ENCODE measurements around the gene PFDN4. TPM values are rescaled to one million over a fixed set of nuclear protein-coding genes. Genes with fewer than 3 reads are reported as not detected.

The PFDN4 gene
- total RNA-seq, 1 experiment from 2014 or later = 64.5 TPM

GRCh38 chr20:54184904-54185626 is 22.8 kb upstream of the PFDN4 start:
- Histone ChIP-seq H3K36me3 (replicated peaks; ENCODE audit: control insufficient read depth, insufficient read depth, low read length) (no peaks in the 10 kb centered on the region), H3K4me3 (ENCODE audit: insufficient read depth, low read depth, low read length) (no peak overlapping the region), H3K27me3 (ENCODE audit: control insufficient read depth, insufficient read depth, low read length) (no peaks in the 10 kb centered on the region)
- no peak for DNase-seq

GRCh38 chr20:54188132-54188849 is 19.6 kb upstream of the PFDN4 start:
- DNase-seq = no peak
- no peaks in the 10 kb centered on the region for H3K27me3 ChIP-seq (ENCODE audit: control insufficient read depth, insufficient read depth, low read length)
- H3K4me3 ChIP-seq (ENCODE audit: insufficient read depth, low read depth, low read length) = no peak overlapping the region
- H3K36me3 ChIP-seq (replicated peaks; ENCODE audit: control insufficient read depth, insufficient read depth, low read length) = no peaks in the 10 kb centered on the region

DNA sequence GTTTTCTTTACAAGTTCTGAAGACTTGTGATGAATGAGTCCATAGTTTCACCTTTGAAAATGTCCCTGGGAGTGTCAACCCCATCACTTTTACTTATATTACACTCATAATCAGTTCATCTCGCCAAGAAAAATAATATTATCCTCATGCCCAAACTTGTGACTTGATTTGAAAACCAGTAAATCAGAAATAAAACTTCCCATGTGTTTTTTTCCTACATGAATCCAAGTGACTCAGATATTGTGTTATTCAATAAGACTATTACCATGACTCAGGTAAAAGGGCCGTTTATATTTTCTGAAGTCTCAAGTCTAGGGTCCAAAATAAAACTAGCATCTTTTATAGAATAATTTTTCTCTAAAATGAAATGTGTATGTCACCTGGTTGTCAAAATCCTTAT is 18.3 kb upstream of the PFDN4 start:
- no peak overlapping the region for H3K4me3 ChIP-seq (ENCODE audit: insufficient read depth, low read depth, low read length)
- no peak for DNase-seq
- H3K27me3 ChIP-seq (ENCODE audit: control insufficient read depth, insufficient read depth, low read length) = no peaks in the 10 kb centered on the region
- no peaks in the 10 kb centered on the region for H3K36me3 ChIP-seq (replicated peaks; ENCODE audit: control insufficient read depth, insufficient read depth, low read length)

- no peak overlapping the region for H3K4me3 ChIP-seq (ENCODE audit: insufficient read depth, low read depth, low read length)
- H3K36me3 ChIP-seq (replicated peaks; ENCODE audit: control insufficient read depth, insufficient read depth, low read length) = no peaks in the 10 kb centered on the region
- DNase-seq = no peak
- no peaks in the 10 kb centered on the region for H3K27me3 ChIP-seq (ENCODE audit: control insufficient read depth, insufficient read depth, low read length)
These were observed 17.7 kb upstream of the PFDN4 start for GRCh38 chr20:54190217-54190616.

- Histone ChIP-seq H3K36me3 (replicated peaks; ENCODE audit: control insufficient read depth, insufficient read depth, low read length) (no peaks in the 10 kb centered on the region), H3K27me3 (ENCODE audit: control insufficient read depth, insufficient read depth, low read length) (no peaks in the 10 kb centered on the region), H3K4me3 (ENCODE audit: insufficient read depth, low read depth, low read length) (no peak overlapping the region)
- no peak for DNase-seq
These were observed 14.1 kb upstream of the PFDN4 start for GRCh38 chr20:54193817-54194216.

GRCh38 chr20:54194724-54195438 is 13.0 kb upstream of the PFDN4 start:
- Histone ChIP-seq H3K36me3 (replicated peaks; ENCODE audit: control insufficient read depth, insufficient read depth, low read length) (no peaks in the 10 kb centered on the region), H3K27me3 (ENCODE audit: control insufficient read depth, insufficient read depth, low read length) (no peaks in the 10 kb centered on the region), H3K4me3 (ENCODE audit: insufficient read depth, low read depth, low read length) (no peak overlapping the region)
- DNase-seq = no peak

DNA sequence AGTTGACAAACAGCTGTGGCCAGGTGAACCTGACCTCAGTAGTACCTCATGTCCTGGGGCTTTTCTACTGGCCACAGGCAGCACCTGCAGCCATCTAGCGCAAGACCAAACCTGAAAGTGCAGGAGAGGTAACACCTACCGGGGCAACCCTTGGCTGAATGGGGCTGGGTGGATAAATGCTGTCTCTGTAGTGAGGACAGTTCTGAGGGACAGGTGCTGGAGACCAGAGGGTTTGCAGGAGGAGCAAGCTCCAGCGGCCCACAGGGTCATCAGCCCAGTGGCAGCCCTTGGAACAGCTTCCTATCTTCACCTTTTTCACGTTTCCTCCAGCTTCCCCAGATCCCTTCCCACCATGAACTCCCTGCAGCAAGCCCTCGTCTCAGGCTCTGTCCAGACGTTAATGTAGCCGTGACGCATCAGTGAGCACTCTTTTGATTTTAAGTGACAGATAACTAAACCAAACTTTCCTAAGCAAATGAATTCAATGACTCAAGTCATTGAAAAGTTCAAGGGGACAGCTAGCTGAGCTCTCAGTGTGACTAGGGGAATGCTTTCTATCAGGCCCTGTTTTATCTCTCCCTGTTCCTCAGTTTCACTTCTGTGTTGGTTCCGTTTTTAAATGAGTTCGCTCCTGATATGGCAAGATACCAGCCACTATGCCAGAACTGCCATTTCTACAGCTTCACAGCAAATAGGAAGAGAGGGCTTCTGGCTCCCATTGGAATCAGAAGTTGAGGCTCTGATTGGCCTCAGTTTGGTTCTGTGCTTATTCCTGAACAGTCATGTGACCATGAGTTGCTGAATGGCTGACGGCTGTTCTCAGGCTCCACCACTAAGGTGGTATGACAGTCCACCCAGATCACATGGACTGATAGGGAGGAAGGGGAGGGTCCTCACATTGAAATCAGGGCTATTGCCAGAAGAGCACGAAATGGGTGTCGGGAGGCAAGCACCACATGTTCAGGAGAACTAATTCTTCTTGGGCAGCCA is 12.1 kb upstream of the PFDN4 start:
- no peaks in the 10 kb centered on the region for H3K27me3 ChIP-seq (ENCODE audit: control insufficient read depth, insufficient read depth, low read length)
- H3K36me3 ChIP-seq (replicated peaks; ENCODE audit: control insufficient read depth, insufficient read depth, low read length) = no peaks in the 10 kb centered on the region
- no peak overlapping the region for H3K4me3 ChIP-seq (ENCODE audit: insufficient read depth, low read depth, low read length)
- DNase-seq = no peak

- Histone ChIP-seq H3K36me3 (replicated peaks; ENCODE audit: control insufficient read depth, insufficient read depth, low read length) (no peaks in the 10 kb centered on the region), H3K27me3 (ENCODE audit: control insufficient read depth, insufficient read depth, low read length) (no peaks in the 10 kb centered on the region), H3K4me3 (ENCODE audit: insufficient read depth, low read depth, low read length) (no peak overlapping the region)
- peak; percentile 20 for DNase-seq
These were observed 10.0 kb upstream of the PFDN4 start for GRCh38 chr20:54197621-54198604.

DNA sequence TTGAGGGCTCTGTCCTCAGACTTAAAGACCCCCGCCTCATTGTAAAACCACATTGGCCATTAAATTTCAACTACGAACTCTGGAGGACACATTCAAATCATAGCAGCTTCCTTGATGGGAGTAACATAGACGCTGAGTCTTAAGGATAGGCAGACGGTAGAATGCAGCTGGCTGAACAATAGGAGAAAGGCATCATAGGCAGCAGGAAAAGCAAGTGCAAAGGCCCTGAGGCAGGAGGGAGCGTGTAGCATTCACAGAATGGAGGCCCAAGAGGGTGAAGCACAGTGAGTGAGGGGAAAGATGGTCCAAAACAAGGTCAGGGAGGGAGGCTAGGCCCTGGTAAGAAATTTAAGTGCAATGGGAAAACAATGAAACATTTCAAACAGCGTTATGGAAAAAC is 8.6 kb upstream of the PFDN4 start:
- H3K4me3 ChIP-seq (ENCODE audit: insufficient read depth, low read depth, low read length) = no peak overlapping the region
- H3K36me3 ChIP-seq (replicated peaks; ENCODE audit: control insufficient read depth, insufficient read depth, low read length) = no peaks in the 10 kb centered on the region
- no peak for DNase-seq
- no peaks in the 10 kb centered on the region for H3K27me3 ChIP-seq (ENCODE audit: control insufficient read depth, insufficient read depth, low read length)

GRCh38 chr20:54199721-54200176 is 8.1 kb upstream of the PFDN4 start:
- Histone ChIP-seq H3K27me3 (ENCODE audit: control insufficient read depth, insufficient read depth, low read length) (no peaks in the 10 kb centered on the region), H3K4me3 (ENCODE audit: insufficient read depth, low read depth, low read length) (no peak overlapping the region), H3K36me3 (replicated peaks; ENCODE audit: control insufficient read depth, insufficient read depth, low read length) (no peaks in the 10 kb centered on the region)
- peak; percentile 76 for DNase-seq

DNA sequence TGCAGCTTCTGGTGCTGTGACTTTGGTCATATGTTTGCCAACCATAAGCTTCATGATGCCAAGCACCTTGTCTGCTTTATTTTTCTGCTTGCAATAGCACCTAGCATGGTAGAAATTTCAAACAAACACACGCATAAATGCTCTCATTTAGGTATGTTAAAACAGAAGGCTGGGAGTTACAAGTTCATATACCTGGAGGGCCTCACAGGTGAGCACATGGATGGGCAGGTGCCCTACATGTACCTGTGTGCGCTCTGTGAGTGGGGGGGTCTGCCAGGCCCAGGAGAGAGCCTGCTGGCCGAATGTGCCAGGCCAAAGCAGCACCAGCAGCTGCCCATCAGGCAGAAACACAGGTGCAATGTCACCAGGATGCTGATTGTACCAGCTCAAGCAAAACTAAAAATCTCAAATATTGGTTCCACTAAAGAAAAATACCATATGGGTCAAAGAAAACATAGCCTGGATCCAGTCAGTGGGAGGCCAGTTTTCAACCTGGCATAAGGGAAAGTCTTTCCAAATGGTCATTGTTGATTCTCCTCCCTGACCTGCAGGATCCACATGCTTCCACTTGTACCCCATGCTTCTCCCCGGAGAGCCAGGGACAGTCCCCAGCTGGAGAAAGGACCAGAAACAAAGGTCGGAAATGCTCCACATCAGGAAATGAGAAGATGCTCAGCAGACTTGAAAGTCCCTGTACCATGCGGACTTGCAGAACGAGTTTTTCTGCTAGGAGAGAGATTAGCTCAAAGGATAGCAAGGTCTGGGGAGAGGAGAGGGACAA is 7.2 kb upstream of the PFDN4 start:
- no peaks in the 10 kb centered on the region for H3K27me3 ChIP-seq (ENCODE audit: control insufficient read depth, insufficient read depth, low read length)
- peak; percentile 10 for DNase-seq
- H3K36me3 ChIP-seq (replicated peaks; ENCODE audit: control insufficient read depth, insufficient read depth, low read length) = no peaks in the 10 kb centered on the region
- no peak overlapping the region for H3K4me3 ChIP-seq (ENCODE audit: insufficient read depth, low read depth, low read length)

- Histone ChIP-seq H3K27me3 (ENCODE audit: control insufficient read depth, insufficient read depth, low read length) (no peaks in the 10 kb centered on the region), H3K36me3 (replicated peaks; ENCODE audit: control insufficient read depth, insufficient read depth, low read length) (no peaks in the 10 kb centered on the region), H3K4me3 (ENCODE audit: insufficient read depth, low read depth, low read length) (no peak overlapping the region)
- peak; percentile 36 for DNase-seq
These were observed 6.5 kb upstream of the PFDN4 start for GRCh38 chr20:54201268-54201846.
